H1 (cell line): Measurements from ENCODE around the gene GABRG3. TPM values are rescaled to one million over a fixed set of nuclear protein-coding genes. Genes with fewer than 3 reads are reported as not detected.

ENCODE experiments used
- CTCF ChIA-PET: fragments of 300-600 bp; sonication (Branson Sonifier 250); formaldehyde crosslinking; loops from one replicate; lab custom pipeline; 2021; ENCODE audit not compliant: partially characterized antibody; lab: Charles Lee
- POLR2A ChIA-PET: fragments of 300-600 bp; sonication (Branson Sonifier 250); formaldehyde crosslinking; loops from one replicate; lab custom pipeline; 2021; ENCODE audit warnings: inconsistent platforms; ENCODE audit not compliant: partially characterized antibody; lab: Charles Lee
- DNase-seq, 2 experiments: peaks; one replicate each; pipeline versions ENCODE4 v3.0.0 to v3.0.0-alpha.2; 2010 to 2022; ENCODE audit warnings: low spot score in 2 of 2, low read depth in 1 of 2, mixed read lengths in 1 of 2
- FAIRE-seq: peaks from 2 replicates; lab custom pipeline; 2011; peaks lifted over from hg19 to GRCh38; lab: Jason Lieb, UNC
- H2AFZ ChIP-seq: 2 replicates; pipeline ENCODE4 v1.8.1; 2012; ENCODE audit warnings: low read length, inconsistent platforms
- H2AK5ac ChIP-seq: 2 replicates; pipeline ENCODE4 v1.6.1; 2013; ENCODE audit warnings: low read depth, low read length
- H2BK120ac ChIP-seq: replicated peaks from 2 replicates; pipeline ENCODE3; 2013; ENCODE audit warnings: low read depth, low read length, inconsistent platforms
- H2BK12ac ChIP-seq: 2 replicates; pipeline ENCODE4 v1.6.1; 2013; ENCODE audit warnings: low read depth, low read length
- H2BK15ac ChIP-seq: 2 replicates; pipeline ENCODE4 v1.6.1; 2013; ENCODE audit warnings: low read length
- H2BK20ac ChIP-seq: 2 replicates; pipeline ENCODE4 v1.6.1; 2013; ENCODE audit warnings: low read length
- H2BK5ac ChIP-seq: 2 replicates; pipeline ENCODE4 v1.6.1; 2013; ENCODE audit warnings: low read depth, low read length
- H3K14ac ChIP-seq: 2 replicates; pipeline ENCODE4 v1.6.1; 2013; ENCODE audit warnings: inconsistent platforms; ENCODE audit not compliant: insufficient read length
- H3K18ac ChIP-seq: 2 replicates; pipeline ENCODE4 v1.6.1; 2013; ENCODE audit warnings: low read length; ENCODE audit errors: extremely low read depth
- H3K23ac ChIP-seq: 2 replicates; pipeline ENCODE4 v1.6.1; 2013; ENCODE audit warnings: inconsistent platforms; ENCODE audit not compliant: insufficient read length
- H3K23me2 ChIP-seq: 2 replicates; pipeline ENCODE4 v1.6.1; 2013; ENCODE audit warnings: low read depth, low read length
- H3K27ac ChIP-seq: 2 replicates; pipeline ENCODE4 v1.6.1; 2011; ENCODE audit warnings: low read depth, low read length, inconsistent platforms
- H3K27me3 ChIP-seq, 4 experiments: replicated peaks in 1 of 4; 1 replicate in 1 of 4; 2 replicates in 3 of 4; pipeline versions ENCODE4 v1.6.1 to v1.8.1; 2011 to 2013; ENCODE audit warnings: low read length in 3 of 4, mild to moderate bottlenecking in 3 of 4, inconsistent platforms in 2 of 4, mixed read lengths in 2 of 4, moderate library complexity in 1 of 4; ENCODE audit not compliant: control insufficient read depth in 3 of 4, insufficient read depth in 3 of 4; ENCODE audit errors: extremely low read depth in 1 of 4
- H3K36me3 ChIP-seq, 4 experiments: 2 replicates each; pipeline versions ENCODE4 v1.6.1 to v1.8.1; 2011 to 2013; ENCODE audit warnings: mild to moderate bottlenecking in 4 of 4, low read length in 3 of 4, moderate library complexity in 2 of 4, control low read depth in 1 of 4, inconsistent platforms in 1 of 4; ENCODE audit not compliant: insufficient read depth in 4 of 4, control insufficient read depth in 2 of 4
- H3K4ac ChIP-seq: replicated peaks from 2 replicates; pipeline ENCODE3; 2013; ENCODE audit warnings: low read length, low read depth, mixed read lengths, inconsistent platforms; ENCODE audit not compliant: insufficient read length
- H3K4me1 ChIP-seq, 4 experiments: replicated peaks in 1 of 4; 1 replicate in 1 of 4; 2 replicates in 3 of 4; pipeline versions ENCODE4 v1.6.1 to v1.8.1; 2011 to 2013; ENCODE audit warnings: low read length in 3 of 4, inconsistent platforms in 2 of 4, mixed read lengths in 1 of 4; ENCODE audit not compliant: insufficient read depth in 4 of 4, control insufficient read depth in 3 of 4
- H3K4me2 ChIP-seq, 2 experiments: 2 replicates each; pipeline versions ENCODE4 v1.6.1 to v1.8.1; 2011 to 2013; ENCODE audit warnings: low read depth in 2 of 2, low read length in 2 of 2, control low read depth in 1 of 2, inconsistent platforms in 1 of 2, mild to moderate bottlenecking in 1 of 2; ENCODE audit not compliant: insufficient read depth in 1 of 2
- H3K4me3 ChIP-seq, 4 experiments: fragments of 200-600, 300-600 bp in 1 of 4; sonication (generic), shearing (Covaris generic), sonication (Bioruptor Twin) in 1 of 4; 2 replicates each; pipeline versions ENCODE4 v1.5.1 to v1.8.1; 2011 to 2016; ENCODE audit warnings: low read length in 4 of 4, low read depth in 3 of 4, control low read depth in 2 of 4, inconsistent platforms in 2 of 4, mild to moderate bottlenecking in 2 of 4, mixed read lengths in 1 of 4, moderate library complexity in 1 of 4; ENCODE audit not compliant: insufficient read depth in 2 of 4; ENCODE audit errors: extremely low read depth in 1 of 4
- H3K56ac ChIP-seq: replicated peaks from 2 replicates; pipeline ENCODE3; 2013; ENCODE audit warnings: low read depth, mild to moderate bottlenecking, mixed read lengths, low read length, inconsistent platforms; ENCODE audit not compliant: insufficient read length
- H3K79me1 ChIP-seq: 2 replicates; pipeline ENCODE4 v1.6.1; 2013; ENCODE audit warnings: low read depth, low read length, control low read depth
- H3K79me2 ChIP-seq, 2 experiments: 2 replicates each; pipeline versions ENCODE4 v1.6.1 to v1.8.1; 2012 to 2013; ENCODE audit warnings: low read length in 2 of 2, mild to moderate bottlenecking in 2 of 2, inconsistent platforms in 1 of 2; ENCODE audit not compliant: insufficient read depth in 2 of 2, control insufficient read depth in 1 of 2
- H3K9ac ChIP-seq, 4 experiments: replicated peaks in 1 of 4; 1 replicate in 1 of 4; 2 replicates in 3 of 4; pipeline versions ENCODE4 v1.6.1 to v1.8.1; 2011 to 2013; ENCODE audit warnings: low read depth in 3 of 4, low read length in 3 of 4, control low read depth in 2 of 4, mild to moderate bottlenecking in 2 of 4, moderate library complexity in 2 of 4, inconsistent platforms in 1 of 4; ENCODE audit errors: extremely low read depth in 1 of 4
- H3K9me3 ChIP-seq, 2 experiments: 2 replicates each; pipeline versions ENCODE4 v1.6.1 to v1.8.1; 2012 to 2013; ENCODE audit warnings: mild to moderate bottlenecking in 2 of 2, moderate library complexity in 2 of 2, control low read depth in 1 of 2, inconsistent platforms in 1 of 2, low read depth in 1 of 2, low read length in 1 of 2, mixed read lengths in 1 of 2; ENCODE audit not compliant: insufficient read depth in 2 of 2
- H4K20me1 ChIP-seq, 2 experiments: replicated peaks in 1 of 2; 2 replicates each; pipeline versions ENCODE3 to v1.8.1; 2011 to 2013; ENCODE audit warnings: inconsistent platforms in 2 of 2, low read length in 2 of 2, mild to moderate bottlenecking in 1 of 2; ENCODE audit not compliant: insufficient read depth in 2 of 2, control insufficient read depth in 1 of 2
- H4K5ac ChIP-seq: 2 replicates; pipeline ENCODE4 v1.6.1; 2013; ENCODE audit warnings: low read length, low read depth, mixed read lengths, inconsistent platforms; ENCODE audit not compliant: insufficient read length
- H4K8ac ChIP-seq: 2 replicates; pipeline ENCODE4 v1.8.0; 2013; ENCODE audit warnings: mild to moderate bottlenecking, moderate library complexity, low read length, inconsistent platforms; ENCODE audit not compliant: insufficient read depth; ENCODE audit errors: extremely low read depth
- H4K91ac ChIP-seq: replicated peaks from 2 replicates; pipeline ENCODE3; 2013; ENCODE audit warnings: low read length, mixed read lengths, inconsistent platforms; ENCODE audit not compliant: insufficient read length
- ATF3 ChIP-seq: IDR thresholded peaks from 2 replicates; pipeline ENCODE4 v1.6.1; 2011; ENCODE audit warnings: low read depth, mild to moderate bottlenecking, low read length; ENCODE audit not compliant: insufficient read depth
- BCL11A ChIP-seq, 2 experiments: IDR thresholded peaks; one replicate each; pipeline ENCODE4 v1.6.1; 2011; ENCODE audit warnings: low read depth in 2 of 2, low read length in 2 of 2, mild to moderate bottlenecking in 2 of 2
- CBX5 ChIP-seq: fragments of 300-800, 300-1000 bp; sonication (generic); IDR thresholded peaks from 2 replicates; pipeline ENCODE4 v1.7.1; 2016; ENCODE audit warnings: antibody characterized with exemption, low read length, low read depth
- EGR1 ChIP-seq: IDR thresholded peaks from 2 replicates; pipeline ENCODE4 v1.6.1; 2011; ENCODE audit warnings: low read depth, low read length, borderline replicate concordance
- EP300 ChIP-seq, 2 experiments: IDR thresholded peaks; 1 replicate in 1 of 2; 2 replicates in 1 of 2; pipeline ENCODE4 v1.6.1; 2011 to 2012; ENCODE audit warnings: low read depth in 2 of 2, low read length in 2 of 2, mild to moderate bottlenecking in 2 of 2, borderline replicate concordance in 1 of 2, inconsistent platforms in 1 of 2, moderate library complexity in 1 of 2
- FOSL1 ChIP-seq: IDR thresholded peaks from 2 replicates; pipeline ENCODE4 v1.6.1; 2011; ENCODE audit warnings: mild to moderate bottlenecking, low read depth, low read length, moderate library complexity; ENCODE audit not compliant: insufficient read depth
- JUND ChIP-seq: IDR thresholded peaks from 2 replicates; pipeline ENCODE4 v1.6.1; 2011; ENCODE audit warnings: mild to moderate bottlenecking, improper control_type of control experiment, low read length
- NRF1 ChIP-seq: IDR thresholded peaks from 2 replicates; pipeline ENCODE4 v1.6.1; 2011; ENCODE audit warnings: mild to moderate bottlenecking, low read depth, low read length, improper control_type of control experiment
- POLR2A ChIP-seq, 2 experiments: IDR thresholded peaks; 1 replicate in 1 of 2; 2 replicates in 1 of 2; pipeline ENCODE4 v1.6.1; 2011; ENCODE audit warnings: low read depth in 2 of 2, low read length in 2 of 2, mild to moderate bottlenecking in 2 of 2; ENCODE audit errors: control extremely low read depth in 1 of 2
- POU5F1 ChIP-seq: IDR thresholded peaks from 2 replicates; pipeline ENCODE4 v1.6.1; 2011; ENCODE audit warnings: low read depth, mild to moderate bottlenecking, low read length, moderate library complexity
- SIRT6 ChIP-seq: IDR thresholded peaks from one replicate; pipeline ENCODE4 v1.7.1; 2012; ENCODE audit warnings: low read length, inconsistent platforms
- SP2 ChIP-seq: IDR thresholded peaks from 2 replicates; pipeline ENCODE4 v1.6.1; 2012; ENCODE audit warnings: mild to moderate bottlenecking, low read length, inconsistent platforms
- WGBS, 2 experiments: shearing (Covaris generic) in 1 of 2; methylation state at CpG; one replicate each; pipeline versions ENCODE4 v1.1.6 to v1.1.7; 2013 to 2015; ENCODE audit warnings: low lambda C conversion rate in 2 of 2, mixed read lengths in 2 of 2, inconsistent platforms in 1 of 2, low coverage in 1 of 2, missing lambda C conversion rate in 1 of 2; ENCODE audit not compliant: insufficient replicate concordance in 2 of 2, insufficient coverage in 1 of 2, insufficient read length in 1 of 2; ENCODE audit errors: extremely low coverage in 1 of 2, missing lambda C conversion rate in 1 of 2; 5-methylcytosine and 5-hydroxymethylcytosine counted together
- polyA plus RNA-seq, 7 experiments: library from polyadenylated mRNA; depleted of rRNA in 3 of 7; stranded (reverse) in 5 of 7; unstranded in 2 of 7; fragments of >200 nt in 5 of 7; fragments of 200-250 nt in 2 of 7; gene quantifications; 1 replicate in 5 of 7; 2 replicates in 1 of 7; 4 replicates in 1 of 7; pipeline versions ENCODE4 v1.2.1 to v1.2.3, GENCODE V29; 2011 to 2013; ENCODE audit warnings: missing spikeins in 2 of 7, mixed read lengths in 2 of 7
- total RNA-seq: library from RNA; stranded (reverse); fragmentation: NEBNext Ultra II Directional; extraction: Animal tissue kit (Norgen Biotek cat#: 25700); gene quantifications from 2 replicates; pipeline ENCODE4 v1.2.1, GENCODE V29; 2021
- TF ChIP-seq, protein P1 (sequence below): IDR thresholded peaks from 2 replicates; pipeline ENCODE4 v1.6.1; 2011; ENCODE audit warnings: low read length, improper control_type of control experiment

Gene GABRG3
- total and polyA plus RNA-seq, 2 of the 8 experiments (the other 6 are each of a cell fraction or from before 2014, with no cell fraction given) = 0.17 to 0.80 TPM

DNA sequence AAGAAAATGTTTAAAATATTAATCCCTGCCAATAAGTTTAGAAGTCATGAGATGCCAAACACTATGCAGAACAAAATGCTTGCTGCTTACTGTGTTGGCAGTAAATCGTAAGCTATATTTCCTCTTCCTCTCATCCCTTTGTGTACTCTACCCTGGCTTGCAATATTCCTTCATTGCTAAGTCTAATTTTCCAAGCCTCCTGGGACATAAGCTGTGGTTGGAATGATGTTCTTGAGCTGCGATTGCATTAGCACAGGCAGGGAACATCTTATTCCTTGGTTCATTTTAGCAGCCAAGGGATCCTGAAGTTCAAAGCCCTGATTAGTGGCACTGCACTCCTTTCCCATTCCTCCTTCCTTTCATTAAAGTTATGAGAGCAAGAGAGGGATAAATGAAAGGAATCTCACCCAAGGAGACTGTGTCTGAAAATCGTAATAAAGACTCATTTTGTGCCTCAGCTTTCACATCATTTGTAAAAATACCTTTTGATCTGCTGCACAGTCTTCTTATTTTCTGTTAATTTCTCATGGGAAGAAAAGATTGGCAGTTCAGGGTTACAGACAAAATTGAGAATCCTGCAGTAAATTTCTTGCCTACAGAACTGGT, 592.9 kb downstream of the GABRG3 start:
- no peak for FAIRE-seq
- H2AFZ ChIP-seq = no peak overlapping the region
- TF ChIP-seq JUND = no peak
- TF ChIP-seq CBX5 = no peak
- no peak for TF ChIP-seq NRF1
- no peak for TF ChIP-seq EP300 (IDR thresholded peaks at IDR 0.05; ENCODE audit: borderline replicate concordance in 1 of 2, low read depth in 2 of 2, low read length in 2 of 2)
- TF ChIP-seq SIRT6 = no peak
- no peak for TF ChIP-seq POU5F1
- TF ChIP-seq POLR2A (IDR thresholded peaks at IDR 0.05; ENCODE audit: control extremely low read depth in 1 of 2, low read depth in 2 of 2, low read length in 2 of 2) = no peak
- TF ChIP-seq, protein P1, sequence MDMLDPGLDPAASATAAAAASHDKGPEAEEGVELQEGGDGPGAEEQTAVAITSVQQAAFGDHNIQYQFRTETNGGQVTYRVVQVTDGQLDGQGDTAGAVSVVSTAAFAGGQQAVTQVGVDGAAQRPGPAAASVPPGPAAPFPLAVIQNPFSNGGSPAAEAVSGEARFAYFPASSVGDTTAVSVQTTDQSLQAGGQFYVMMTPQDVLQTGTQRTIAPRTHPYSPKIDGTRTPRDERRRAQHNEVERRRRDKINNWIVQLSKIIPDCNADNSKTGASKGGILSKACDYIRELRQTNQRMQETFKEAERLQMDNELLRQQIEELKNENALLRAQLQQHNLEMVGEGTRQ = no peak
- no peak for TF ChIP-seq FOSL1
- no peak for TF ChIP-seq BCL11A (IDR thresholded peaks at IDR 0.05; ENCODE audit: low read depth in 2 of 2, low read length in 2 of 2)
- no peak for TF ChIP-seq ATF3
- TF ChIP-seq SP2 = no peak
- no peak for TF ChIP-seq EGR1

More for the DNA sequence above, 592.9 kb downstream of the GABRG3 start:
- Histone ChIP-seq H4K91ac (no peak overlapping the region), H3K27ac (no peak overlapping the region), H3K23me2 (no peaks in the 10 kb centered on the region), H3K18ac (no peak overlapping the region), H3K79me1 (no peaks in the 10 kb centered on the region), H2BK5ac (no peak overlapping the region), H2BK20ac (no peak overlapping the region), H3K36me3 (no peaks in the 10 kb centered on the region), H3K4ac (no peak overlapping the region), H2AK5ac (no peak overlapping the region), H3K4me2 (no peak overlapping the region), H4K5ac (no peak overlapping the region), H3K9ac (no peak overlapping the region), H3K4me3 (no peak overlapping the region), H4K8ac (no peak overlapping the region), H3K27me3 (no peaks in the 10 kb centered on the region), H2BK12ac (no peak overlapping the region), H2BK15ac (no peak overlapping the region), H3K56ac (no peak overlapping the region), H3K79me2 (no peaks in the 10 kb centered on the region), H3K9me3 (peaks cover 4 to 11% of the 10 kb centered on the region in 2 experiments; a peak in 2 of 4 replicates), H3K23ac (no peak overlapping the region), H2BK120ac (no peak overlapping the region), H3K4me1 (no peaks in the 10 kb centered on the region), H4K20me1 (no peaks in the 10 kb centered on the region), H3K14ac (no peak overlapping the region)
- CTCF ChIA-PET = interaction anchor here (1.3 kb wide), 1 partner anchor 10 kb away, joined by 3 read pairs; no protein-coding TSS in a partner anchor
- no peak for DNase-seq
- POLR2A ChIA-PET = no interaction called here
- 90% methylated on average over 3 of the region's 3 CpGs; no CpG with 5 or more reads in 1 of the 2 experiments for WGBS, 2 experiments
